SK-N-MC (cell line): ENCODE measurements around the gene MOB3A.

ENCODE experiments used
- EZH2 ChIP-seq: fragments of 200-600 bp; sonication (generic); IDR thresholded peaks from one replicate; pipeline ENCODE4 v1.6.1; 2017; ENCODE audit warnings: antibody characterized with exemption
- FOXP2 ChIP-seq: optimal IDR thresholded peaks from 2 replicates; pipeline ENCODE3; 2011; ENCODE audit warnings: mild to moderate bottlenecking, moderate library complexity; ENCODE audit not compliant: insufficient read depth; ENCODE audit errors: extremely low read length, control extremely low read depth
- POLR2AphosphoS5 ChIP-seq: IDR thresholded peaks from 2 replicates; pipeline ENCODE4 v1.6.1; 2012; ENCODE audit warnings: mild to moderate bottlenecking, low read depth, low read length, borderline replicate concordance

DNA sequence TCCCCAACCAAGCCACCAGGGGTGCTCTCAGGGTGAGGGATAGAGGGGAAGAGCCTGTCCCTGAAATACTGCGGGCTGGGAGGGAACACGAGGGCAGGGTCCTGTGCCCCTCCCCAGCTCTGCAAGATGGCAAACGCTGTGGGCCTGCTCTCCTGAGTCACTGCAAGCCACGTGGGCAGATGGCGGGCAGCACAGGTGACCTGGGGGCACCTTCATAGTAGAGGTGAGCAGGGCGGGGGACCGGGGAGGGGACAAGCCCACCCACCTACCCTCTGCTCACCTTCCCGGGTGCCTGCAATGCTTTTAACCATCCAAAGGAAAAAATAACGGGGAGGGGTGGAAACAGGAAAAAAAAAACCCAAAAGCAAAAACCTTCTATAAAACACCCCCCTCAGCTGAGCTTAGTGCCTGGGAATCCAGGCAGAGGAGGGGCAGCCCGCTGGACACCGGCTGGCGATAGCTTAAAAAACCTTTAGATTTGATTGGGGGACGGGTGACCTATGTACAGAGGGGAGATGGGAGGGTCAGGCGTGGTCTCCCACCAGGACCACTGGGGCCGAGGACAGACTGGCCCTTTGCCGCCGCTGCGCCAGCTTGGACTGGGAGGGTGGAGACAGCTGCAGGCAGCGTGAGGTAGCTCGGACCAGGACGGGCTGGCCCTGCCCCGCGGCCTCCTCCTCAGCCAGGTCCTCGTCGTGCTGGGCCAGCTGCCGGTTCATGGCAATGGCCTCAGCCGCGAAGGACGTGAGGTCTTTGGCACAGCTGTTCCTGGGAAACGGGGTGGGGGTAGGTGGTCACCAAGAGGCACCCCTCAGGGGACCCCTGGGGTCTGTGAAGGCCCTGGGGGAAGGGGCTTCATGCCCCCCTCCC is 56.8 kb downstream of the MOB3A start:
- no peak; the same call in 1 of the 2 replicates for TF ChIP-seq POLR2AphosphoS5
- no peak for TF ChIP-seq EZH2
- no peak for TF ChIP-seq FOXP2
